ENCODE measurements around the gene PPP4R2.

GRCh38 chr3:72949016-72949415 lies 47.6 kb upstream of the PPP4R2 start:
- TF ChIP-seq CTCF (IDR thresholded peaks at IDR 0.05) (no peak), POLR2A (IDR thresholded peaks at IDR 0.05) (no peak), EP300 (IDR thresholded peaks at IDR 0.05) (no peak)
